Activated B cell treated with CpG ODN at 0.5 μM for 24 hours (primary cell): ENCODE results near the gene BTD. TPM values are rescaled to one million over a fixed set of nuclear protein-coding genes. Genes with fewer than 3 reads are reported as not detected.

ENCODE experiments used
- ATAC-seq: fragments of 200-7000 bp; cut with Tn5 transposase; one replicate; pipeline ENCODE4 v1.10.0; 2021; ENCODE audit warnings: low read depth, mild to moderate bottlenecking, moderate library complexity
- CTCF ChIA-PET: fragments of 350-600 bp; sonication (Branson Sonifier 250); formaldehyde crosslinking; loops from one replicate; lab custom pipeline; 2021; ENCODE audit warnings: antibody characterized with exemption; lab: Charles Lee
- POLR2A ChIA-PET: fragments of 350-600 bp; sonication (Branson Sonifier 250); formaldehyde crosslinking; loops from one replicate; lab custom pipeline; 2021; ENCODE audit warnings: antibody characterized with exemption; lab: Charles Lee
- DNase-seq: peaks from one replicate; pipeline ENCODE4 v3.0.0; 2022
- H3K27ac Mint-ChIP-seq: one replicate; pipeline ENCODE4 v1.8.0; 2020; ENCODE audit warnings: mixed read lengths
- H3K27me3 Mint-ChIP-seq: one replicate; pipeline ENCODE4 v1.8.0; 2021; ENCODE audit warnings: mixed read lengths
- H3K36me3 Mint-ChIP-seq: one replicate; pipeline ENCODE4 v1.8.0; 2021; ENCODE audit warnings: low read depth, mixed read lengths
- H3K4me1 Mint-ChIP-seq: one replicate; pipeline ENCODE4 v1.8.0; 2021; ENCODE audit warnings: mixed read lengths
- H3K4me3 Mint-ChIP-seq: one replicate; pipeline ENCODE4 v1.8.0; 2020; ENCODE audit warnings: mild to moderate bottlenecking, mixed read lengths
- H3K9me3 Mint-ChIP-seq: one replicate; pipeline ENCODE4 v1.8.0; 2020; ENCODE audit warnings: mixed read lengths
- intact Hi-C: fragments of 100-400 bp; cut with micrococcal nuclease; formaldehyde crosslinking; loops from one replicate; pipeline ENCODE4 v1.15.1; 2024
- total RNA-seq: library from RNA; stranded (reverse); gene quantifications from 2 replicates; pipeline ENCODE4 v1.2.3, GENCODE V29; 2022
- TF ChIP-seq, protein P1 (sequence below): fragments of 200-600 bp; IDR thresholded peaks from one replicate; pipeline ENCODE4 v1.8.0; 2022; ENCODE audit warnings: antibody characterized with exemption, mild to moderate bottlenecking

The BTD gene
- total RNA-seq, 1 donor from 2014 or later: 9.1 TPM

DNA sequence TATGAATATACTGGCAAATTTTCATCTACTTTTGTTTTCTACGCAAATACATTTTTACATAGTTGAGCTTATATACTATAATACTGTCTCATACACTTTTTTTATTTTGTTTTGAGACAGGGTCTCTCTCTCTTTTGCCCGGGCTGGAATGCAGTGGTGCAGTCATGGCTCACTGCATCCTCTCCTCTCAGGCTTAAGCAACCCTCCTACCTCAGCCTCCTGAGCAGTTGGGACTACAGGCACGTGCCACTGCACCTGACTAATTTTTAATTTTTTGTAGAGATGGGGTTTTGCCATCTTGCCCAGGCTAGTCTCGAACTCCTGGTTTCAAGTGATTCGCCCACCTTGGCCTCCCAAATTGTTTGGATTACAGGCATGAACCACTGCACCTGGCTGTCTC is 26.1 kb upstream of the BTD start:
- H3K36me3 Mint-ChIP-seq: peaks cover 60% of the 10 kb centered on the region
- H3K9me3 Mint-ChIP-seq: no peaks in the 10 kb centered on the region
- H3K4me3 Mint-ChIP-seq: no peak overlapping the region
- peaks cover 8% of the 10 kb centered on the region for H3K4me1 Mint-ChIP-seq
- ChIA-PET POLR2A (no interaction called here), CTCF (no interaction called here)
- no peaks in the 10 kb centered on the region for H3K27me3 Mint-ChIP-seq
- ATAC-seq (no peak), DNase-seq (no peak)
- TF ChIP-seq, protein P1, sequence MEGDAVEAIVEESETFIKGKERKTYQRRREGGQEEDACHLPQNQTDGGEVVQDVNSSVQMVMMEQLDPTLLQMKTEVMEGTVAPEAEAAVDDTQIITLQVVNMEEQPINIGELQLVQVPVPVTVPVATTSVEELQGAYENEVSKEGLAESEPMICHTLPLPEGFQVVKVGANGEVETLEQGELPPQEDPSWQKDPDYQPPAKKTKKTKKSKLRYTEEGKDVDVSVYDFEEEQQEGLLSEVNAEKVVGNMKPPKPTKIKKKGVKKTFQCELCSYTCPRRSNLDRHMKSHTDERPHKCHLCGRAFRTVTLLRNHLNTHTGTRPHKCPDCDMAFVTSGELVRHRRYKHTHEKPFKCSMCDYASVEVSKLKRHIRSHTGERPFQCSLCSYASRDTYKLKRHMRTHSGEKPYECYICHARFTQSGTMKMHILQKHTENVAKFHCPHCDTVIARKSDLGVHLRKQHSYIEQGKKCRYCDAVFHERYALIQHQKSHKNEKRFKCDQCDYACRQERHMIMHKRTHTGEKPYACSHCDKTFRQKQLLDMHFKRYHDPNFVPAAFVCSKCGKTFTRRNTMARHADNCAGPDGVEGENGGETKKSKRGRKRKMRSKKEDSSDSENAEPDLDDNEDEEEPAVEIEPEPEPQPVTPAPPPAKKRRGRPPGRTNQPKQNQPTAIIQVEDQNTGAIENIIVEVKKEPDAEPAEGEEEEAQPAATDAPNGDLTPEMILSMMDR: no peak
- no peak overlapping the region for H3K27ac Mint-ChIP-seq
- intact Hi-C loops: no loop called here

DNA sequence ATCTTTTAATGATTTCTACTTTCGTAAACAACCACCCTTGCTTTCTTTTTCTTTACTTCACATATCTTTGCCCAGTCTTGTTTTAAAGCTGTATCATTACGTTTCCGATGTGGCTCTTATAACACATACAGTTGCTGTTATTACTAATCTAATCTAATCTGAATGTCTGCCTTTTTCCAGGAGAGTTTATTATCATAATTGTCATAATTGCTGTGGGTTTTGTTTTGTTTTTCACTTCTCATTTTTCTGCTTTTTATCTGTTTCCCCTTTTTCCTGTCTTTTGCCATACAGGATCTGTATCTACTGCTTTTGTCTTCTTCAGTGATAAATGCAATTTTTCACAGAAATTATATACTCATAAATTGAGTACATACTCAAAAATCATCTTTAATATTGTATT is 25.1 kb upstream of the BTD start:
- ChIA-PET POLR2A (no interaction called here), CTCF (no interaction called here)
- Mint-ChIP-seq H3K4me1 (peaks cover 8% of the 10 kb centered on the region), H3K4me3 (no peak overlapping the region), H3K9me3 (no peaks in the 10 kb centered on the region), H3K27ac (no peak overlapping the region), H3K27me3 (no peaks in the 10 kb centered on the region), H3K36me3 (peaks cover 56% of the 10 kb centered on the region)
- ATAC-seq: no peak
- intact Hi-C loops: no loop called here
- no peak for DNase-seq
- TF ChIP-seq, protein P1: no peak

DNA sequence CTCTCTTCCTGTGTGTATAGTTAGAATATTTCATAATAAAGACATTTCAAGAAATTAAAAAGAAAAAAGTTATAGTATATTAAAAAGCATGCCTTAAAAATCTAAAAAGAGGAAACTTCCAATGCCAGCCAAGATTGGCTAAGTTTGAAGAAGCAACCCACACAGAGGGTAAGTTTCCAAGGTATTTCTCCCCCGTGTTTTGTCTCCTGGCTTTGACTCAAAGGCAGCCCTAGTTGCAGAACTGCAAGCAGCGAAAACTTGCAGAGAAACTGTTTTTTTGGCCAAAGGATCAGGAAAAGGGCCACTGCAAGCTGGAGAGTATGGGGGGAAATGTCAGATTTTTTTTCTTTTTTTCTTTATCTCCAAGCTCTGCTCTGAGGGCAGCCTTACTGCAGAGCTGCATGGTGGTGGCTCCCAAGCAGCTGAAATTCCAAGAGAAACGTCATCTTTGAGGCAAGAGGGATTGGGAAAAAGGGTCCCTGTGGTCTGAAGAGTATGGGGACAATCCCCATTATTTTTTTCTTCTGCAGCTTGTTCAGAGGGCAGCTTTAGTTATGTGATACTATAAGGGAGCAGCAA is 23.2 kb upstream of the BTD start:
- Mint-ChIP-seq H3K4me1 (peaks cover 8% of the 10 kb centered on the region), H3K36me3 (peaks cover 58% of the 10 kb centered on the region), H3K27me3 (no peaks in the 10 kb centered on the region), H3K9me3 (no peaks in the 10 kb centered on the region), H3K27ac (no peak overlapping the region), H3K4me3 (no peak overlapping the region)
- ChIA-PET POLR2A (interaction anchor here (0.5 kb wide), 1 partner anchor 179 kb away, joined by 5 read pairs; no protein-coding TSS in a partner anchor), CTCF (no interaction called here)
- intact Hi-C loops: no loop called here
- no peak for ATAC-seq
- DNase-seq: no peak
- TF ChIP-seq, protein P1: no peak

DNA sequence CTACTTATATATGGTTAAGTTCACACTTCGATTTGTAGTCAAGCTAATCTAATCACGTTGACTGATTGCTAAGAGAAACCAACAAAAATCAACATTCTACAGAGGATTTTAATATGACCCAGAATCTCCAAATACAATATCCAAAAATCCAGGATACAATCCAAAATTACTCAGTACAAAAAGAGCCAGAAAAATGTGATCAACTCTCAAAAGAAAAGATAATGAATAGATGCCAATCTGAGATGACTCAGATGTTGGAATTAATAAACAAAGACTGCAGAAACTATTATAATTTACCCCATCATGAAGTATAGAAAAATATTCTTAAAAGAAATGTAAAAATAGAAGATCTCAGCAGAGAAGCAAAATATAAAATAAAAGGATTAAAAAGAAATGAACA is 22.5 kb upstream of the BTD start:
- H3K4me3 Mint-ChIP-seq: no peak overlapping the region
- H3K27ac Mint-ChIP-seq: no peak overlapping the region
- intact Hi-C loops: no loop called here
- H3K27me3 Mint-ChIP-seq: no peaks in the 10 kb centered on the region
- no peak for DNase-seq
- peaks cover 8% of the 10 kb centered on the region for H3K4me1 Mint-ChIP-seq
- no peak for ATAC-seq
- peaks cover 53% of the 10 kb centered on the region for H3K36me3 Mint-ChIP-seq
- no peaks in the 10 kb centered on the region for H3K9me3 Mint-ChIP-seq
- TF ChIP-seq, protein P1: no peak
- ChIA-PET CTCF (no interaction called here), POLR2A (interaction anchor here (0.5 kb wide), 1 partner anchor 180 kb away, joined by 5 read pairs; no protein-coding TSS in a partner anchor)

DNA sequence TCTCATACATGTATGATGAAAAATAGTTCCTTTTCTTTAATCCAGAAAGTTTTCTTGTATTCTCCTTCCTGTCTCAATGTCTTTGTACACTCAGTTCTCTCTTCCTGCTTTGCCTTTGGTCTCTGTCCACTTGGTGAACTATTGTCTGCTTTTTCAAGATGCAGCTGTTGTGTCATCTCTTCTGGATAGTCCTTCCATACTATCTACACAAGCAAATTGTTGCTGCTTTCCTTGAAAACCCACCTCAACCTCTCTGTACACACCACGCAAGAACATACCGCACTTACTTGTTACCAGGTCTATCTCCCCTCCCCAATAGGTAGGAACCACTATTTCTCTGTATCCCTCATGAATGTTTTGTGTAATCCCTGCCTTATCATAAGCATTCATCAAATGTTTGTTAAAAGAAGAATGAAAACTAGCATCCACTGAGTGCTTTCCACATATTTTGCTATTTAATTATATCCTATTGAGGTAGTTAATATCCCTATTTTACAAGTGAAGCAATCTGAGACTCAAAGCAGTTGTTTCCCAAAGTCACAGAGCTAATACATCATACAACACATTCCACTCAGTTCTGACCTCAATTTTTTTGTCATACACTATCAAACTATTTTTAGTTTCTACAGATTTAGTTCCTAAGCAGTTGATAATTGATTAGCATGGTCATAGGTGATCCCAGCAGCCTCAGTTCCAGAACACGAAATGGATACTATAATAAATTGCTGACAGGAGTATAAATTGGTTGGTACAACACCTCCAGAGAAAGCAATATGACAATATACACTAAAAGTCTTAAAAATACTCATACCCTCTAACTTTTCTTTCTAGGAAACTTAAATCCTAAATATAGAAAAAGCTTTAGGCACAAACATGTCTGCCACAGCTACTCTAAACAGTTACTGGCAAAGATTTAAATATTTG is 19.8 kb upstream of the BTD start:
- ChIA-PET CTCF (no interaction called here), POLR2A (no interaction called here)
- no peaks in the 10 kb centered on the region for H3K27me3 Mint-ChIP-seq
- H3K9me3 Mint-ChIP-seq: no peaks in the 10 kb centered on the region
- TF ChIP-seq, protein P1: no peak
- intact Hi-C loops: no loop called here
- no peak overlapping the region for H3K27ac Mint-ChIP-seq
- peaks cover 3% of the 10 kb centered on the region for H3K4me1 Mint-ChIP-seq
- H3K4me3 Mint-ChIP-seq: no peak overlapping the region
- ATAC-seq (no peak), DNase-seq (no peak)
- H3K36me3 Mint-ChIP-seq: peaks cover 69% of the 10 kb centered on the region
